PC-3 (cell line): ENCODE data around the gene CMTM8. TPM values are rescaled to one million over a fixed set of nuclear protein-coding genes. Genes with fewer than 3 reads are reported as not detected.

Source experiments
- ATAC-seq: fragments of 200-7000 bp; cut with Tn5 transposase; 2 replicates; pipeline ENCODE4 v1.9.1; 2020; ENCODE audit warnings: mild to moderate bottlenecking, moderate library complexity
- BruUV-seq: library from RNA; stranded (reverse); fragments of 400-500 nt; replicated peaks from 2 replicates; lab custom pipeline; 2021; lab: Mats Ljungman, UMichigan
- CTCF ChIA-PET: fragments of 300-600 bp; sonication (Branson Sonifier 250); formaldehyde crosslinking; loops from one replicate; lab custom pipeline; 2022; ENCODE audit warnings: antibody characterized with exemption; lab: Charles Lee
- POLR2A ChIA-PET: fragments of 300-600 bp; sonication (Branson Sonifier 250); formaldehyde crosslinking; loops from one replicate; lab custom pipeline; 2022; ENCODE audit warnings: antibody characterized with exemption; ENCODE audit not compliant: unreplicated experiment; lab: Charles Lee
- DNase-seq: peaks from one replicate; pipeline ENCODE4 v3.0.0-alpha.2; 2015
- H2AFZ ChIP-seq: fragments of 300-600 bp; sonication (generic); 2 replicates; pipeline ENCODE4 v1.6.0; 2016; ENCODE audit warnings: antibody characterized with exemption, low read length
- H3F3A ChIP-seq: fragments of 300-600 bp; sonication (generic); one replicate; pipeline ENCODE4 v1.6.0; 2017; ENCODE audit warnings: antibody characterized with exemption, low read length, control low read depth, mild to moderate bottlenecking; ENCODE audit not compliant: unreplicated experiment
- H3K27ac ChIP-seq: fragments of 300-600 bp; sonication (generic); 2 replicates; pipeline ENCODE4 v1.5.1; 2016; ENCODE audit warnings: mild to moderate bottlenecking, low read length
- H3K27me3 ChIP-seq: fragments of 300-600 bp; sonication (generic); 2 replicates; pipeline ENCODE4 v1.6.1; 2016; ENCODE audit warnings: low read length, mixed read lengths
- H3K36me3 ChIP-seq: fragments of 300-600 bp; sonication (generic); 2 replicates; pipeline ENCODE4 v1.6.1; 2016; ENCODE audit warnings: low read depth, mixed run types, low read length, mixed read lengths
- H3K4me1 ChIP-seq: fragments of 300-600 bp; sonication (generic); 2 replicates; pipeline ENCODE4 v1.5.1; 2016; ENCODE audit warnings: low read length; ENCODE audit not compliant: insufficient read depth
- H3K4me2 ChIP-seq: fragments of 300-600 bp; sonication (generic); 2 replicates; pipeline ENCODE4 v1.6.0; 2016; ENCODE audit warnings: low read length
- H3K4me3 ChIP-seq: fragments of 300-600 bp; sonication (generic); 2 replicates; pipeline ENCODE4 v1.5.1; 2016; ENCODE audit warnings: mild to moderate bottlenecking, low read length, mixed read lengths
- H3K79me2 ChIP-seq: fragments of 300-600 bp; sonication (generic); 2 replicates; pipeline ENCODE4 v1.6.1; 2017; ENCODE audit warnings: low read length, mixed read lengths
- H3K9ac ChIP-seq: fragments of 300-600 bp; sonication (generic); 2 replicates; pipeline ENCODE4 v1.6.0; 2016; ENCODE audit warnings: mild to moderate bottlenecking, low read length
- H3K9me2 ChIP-seq: fragments of 300-600 bp; sonication (generic); replicated peaks from 2 replicates; pipeline ENCODE4 v1.6.1; 2016; ENCODE audit warnings: mixed run types, low read length, mixed read lengths
- H3K9me3 ChIP-seq: fragments of 300-600 bp; sonication (generic); 2 replicates; pipeline ENCODE4 v1.6.1; 2016; ENCODE audit warnings: low read length, mixed read lengths
- H4K20me1 ChIP-seq: fragments of 300-600 bp; sonication (generic); 2 replicates; pipeline ENCODE4 v1.6.1; 2016; ENCODE audit warnings: low read length, mixed read lengths
- CTCF ChIP-seq: fragments of 300-600 bp; sonication (generic); conservative IDR thresholded peaks from 2 replicates; pipeline ENCODE4 v1.5.1; 2017; ENCODE audit warnings: antibody characterized with exemption, low read depth, mild to moderate bottlenecking, low read length
- EZH2 ChIP-seq: fragments of 300-600 bp; sonication (generic); IDR thresholded peaks from one replicate; pipeline ENCODE4 v1.6.1; 2017; ENCODE audit warnings: antibody characterized with exemption, mild to moderate bottlenecking, low read length; ENCODE audit not compliant: unreplicated experiment
- EZH2phosphoT487 ChIP-seq: fragments of 300-600 bp; sonication (generic); IDR thresholded peaks from 2 replicates; pipeline ENCODE4 v1.6.1; 2018; ENCODE audit warnings: mild to moderate bottlenecking, antibody characterized with exemption, low read length, borderline replicate concordance
- intact Hi-C: fragments of 100-400 bp; cut with micrococcal nuclease; formaldehyde crosslinking; loops from 2 replicates; pipeline ENCODE4 v1.9.0; 2023
- total RNA-seq: library from RNA; depleted of rRNA; stranded (reverse); fragments of >200 nt; gene quantifications from 2 replicates; pipeline ENCODE4 v1.2.3, GENCODE V29; 2014

CMTM8 gene
- total RNA-seq, 1 experiment from 2014 or later: 5.2 TPM

- Histone ChIP-seq H3K79me2 (no peaks in the 10 kb centered on the region), H3K4me2 (no peak overlapping the region), H3K4me1 (peaks cover 6% of the 10 kb centered on the region; the same call in 1 of the 2 replicates), H2AFZ (no peak overlapping the region), H3K9me2 (no peaks in the 10 kb centered on the region), H3F3A (no peaks in the 10 kb centered on the region), H3K4me3 (no peak overlapping the region), H3K27me3 (no peaks in the 10 kb centered on the region), H4K20me1 (no peaks in the 10 kb centered on the region), H3K9me3 (no peaks in the 10 kb centered on the region), H3K36me3 (no peaks in the 10 kb centered on the region), H3K9ac (no peak overlapping the region), H3K27ac (no peak overlapping the region)
- TF ChIP-seq EZH2phosphoT487: no peak
- TF ChIP-seq CTCF: no peak
- TF ChIP-seq EZH2: no peak
- intact Hi-C loops: no loop called here
- no peak for ATAC-seq
- no peak for DNase-seq
- ChIA-PET CTCF (no interaction called here), POLR2A (no interaction called here)
- no TSS peak for BruUV-seq
Observed at GRCh38 chr3:32197991-32198390, 40.5 kb upstream of the CMTM8 start.

GRCh38 chr3:32198714-32199113, 39.8 kb upstream of the CMTM8 start:
- Histone ChIP-seq H4K20me1 (no peaks in the 10 kb centered on the region), H3F3A (no peaks in the 10 kb centered on the region), H3K9ac (no peak overlapping the region), H3K9me2 (no peaks in the 10 kb centered on the region), H2AFZ (no peak overlapping the region), H3K4me3 (no peak overlapping the region), H3K9me3 (no peaks in the 10 kb centered on the region), H3K4me2 (no peak overlapping the region), H3K79me2 (no peaks in the 10 kb centered on the region), H3K4me1 (peaks cover 6% of the 10 kb centered on the region; the same call in 1 of the 2 replicates), H3K27me3 (no peaks in the 10 kb centered on the region), H3K27ac (no peak overlapping the region), H3K36me3 (no peaks in the 10 kb centered on the region)
- POLR2A ChIA-PET: no interaction called here
- ATAC-seq (no peak), DNase-seq (no peak)
- intact Hi-C loops: no loop called here
- no TSS peak for BruUV-seq
- no peak for TF ChIP-seq EZH2
- no peak for TF ChIP-seq CTCF
- CTCF ChIA-PET: no interaction called here

GRCh38 chr3:32200490-32200889, 38.0 kb upstream of the CMTM8 start:
- POLR2A ChIA-PET: no interaction called here
- DNase-seq: no peak

More at GRCh38 chr3:32200490-32200889, 38.0 kb upstream of the CMTM8 start:
- no peak overlapping the region for H3K4me3 ChIP-seq
- no peaks in the 10 kb centered on the region for H3K36me3 ChIP-seq
- CTCF ChIA-PET: no interaction called here
- no peak overlapping the region for H3K9ac ChIP-seq
- no peaks in the 10 kb centered on the region for H3K9me3 ChIP-seq
- H3K9me2 ChIP-seq: no peaks in the 10 kb centered on the region
- peaks cover 6% of the 10 kb centered on the region; the same call in 1 of the 2 replicates for H3K4me1 ChIP-seq
- intact Hi-C loops: no loop called here
- no peaks in the 10 kb centered on the region for H4K20me1 ChIP-seq
- H3K27me3 ChIP-seq: no peaks in the 10 kb centered on the region
- no peaks in the 10 kb centered on the region for H3F3A ChIP-seq
- BruUV-seq: no TSS peak
- no peak for ATAC-seq
- H3K79me2 ChIP-seq: no peaks in the 10 kb centered on the region
- H3K27ac ChIP-seq: no peak overlapping the region
- no peak overlapping the region for H2AFZ ChIP-seq
- TF ChIP-seq EZH2phosphoT487 (no peak), EZH2 (no peak), CTCF (no peak)
- no peak overlapping the region for H3K4me2 ChIP-seq
